ENCODE data around the gene VAV2.

VAV2 gene

DNA sequence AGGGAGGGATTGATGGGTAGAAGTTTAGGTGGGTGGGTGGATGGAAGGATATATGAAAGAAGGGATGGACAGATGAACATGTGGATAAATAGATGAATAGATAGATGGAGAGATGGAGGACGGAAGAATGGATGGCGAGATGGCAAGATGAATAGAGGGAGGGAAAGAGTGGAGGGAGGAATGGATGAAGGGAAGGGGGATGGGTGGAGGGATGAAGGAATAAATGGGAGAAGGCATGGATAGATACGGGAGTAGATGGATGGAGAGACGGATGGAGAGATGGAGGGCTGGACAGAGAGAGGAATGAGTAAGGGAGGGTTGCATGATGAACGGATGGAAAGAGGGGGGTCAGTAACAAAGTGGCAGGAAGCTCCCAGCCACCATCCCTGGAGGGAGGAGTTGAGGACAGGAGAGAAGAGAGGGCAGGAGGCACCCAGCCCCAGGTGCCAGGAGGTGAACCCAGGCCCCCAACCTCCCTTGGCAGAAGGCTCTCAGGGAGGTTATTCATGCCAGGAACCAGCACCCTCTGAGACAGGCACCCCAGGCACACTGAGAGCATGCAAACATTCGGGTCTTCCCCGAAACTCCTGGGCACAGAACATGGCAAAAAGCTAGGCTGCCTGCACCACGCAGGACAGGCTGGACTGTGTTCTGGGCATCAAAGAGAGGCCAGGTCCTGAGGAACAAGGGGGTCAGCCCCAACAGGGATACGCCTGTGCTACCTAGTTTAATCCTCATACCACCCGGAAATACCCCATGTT, 263.1 kb downstream of the VAV2 start:
- no peak for DNase-seq (ENCODE audit: low read depth in 2 of 2)

DNA sequence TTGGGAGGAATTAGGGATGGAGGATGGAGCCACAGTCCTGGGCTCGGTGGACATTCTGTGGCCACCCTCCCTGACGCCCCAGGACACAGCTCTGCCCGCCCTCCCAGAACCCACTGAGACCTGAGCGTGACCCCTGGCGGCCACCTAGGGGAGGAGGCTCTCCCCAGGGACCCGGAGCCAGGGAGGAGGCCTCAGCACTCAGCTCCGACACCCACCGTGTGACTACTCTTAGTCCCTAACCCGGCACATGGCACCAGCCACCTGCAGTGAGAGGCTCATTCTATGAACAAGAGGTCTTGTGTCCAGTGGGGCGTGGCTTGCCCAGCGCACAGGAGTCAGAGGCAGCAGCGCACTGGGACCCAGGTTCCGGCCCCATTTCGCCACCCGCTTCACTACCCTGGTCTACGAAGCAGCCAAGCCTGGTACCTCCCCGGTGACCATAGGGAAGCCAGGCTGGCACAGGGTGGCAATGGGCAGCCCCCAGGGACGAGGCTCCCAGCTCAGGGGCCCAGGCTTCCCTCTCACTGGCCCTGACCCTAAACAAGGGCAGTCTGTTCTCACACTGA, 264.2 kb downstream of the VAV2 start:
- DNase-seq (ENCODE audit: low read depth in 2 of 2) = no peak

DNA sequence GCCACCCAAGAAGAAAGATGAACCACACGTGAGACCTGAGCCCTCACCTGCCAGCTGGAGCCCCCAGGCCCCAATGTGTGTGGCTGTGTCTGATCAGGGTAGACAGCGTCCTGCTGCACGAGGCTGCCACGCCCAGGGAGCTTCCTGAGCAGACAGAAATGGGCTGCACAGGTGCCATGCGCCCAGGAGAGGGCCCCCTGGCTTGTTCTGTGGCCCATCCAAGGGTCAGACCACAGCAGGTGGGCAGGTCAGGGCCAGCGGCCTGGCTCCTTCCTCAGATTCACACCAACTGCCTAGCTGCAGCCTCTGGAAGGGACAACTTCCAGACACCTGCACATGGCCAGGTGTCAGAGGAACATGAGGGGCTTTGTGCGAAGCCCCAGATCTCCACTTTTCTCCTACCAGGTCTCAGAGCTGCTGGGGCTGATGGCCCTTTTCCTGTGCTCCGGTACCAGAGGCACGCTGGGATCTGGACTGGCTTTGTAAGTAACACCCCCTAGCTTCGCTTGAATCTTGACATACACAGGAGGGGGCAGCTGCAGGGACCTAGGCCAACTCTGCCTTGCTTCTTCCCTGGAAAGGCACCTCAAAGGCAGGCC, 264.7 kb downstream of the VAV2 start:
- DNase-seq (ENCODE audit: low read depth in 2 of 2) = no peak

DNA sequence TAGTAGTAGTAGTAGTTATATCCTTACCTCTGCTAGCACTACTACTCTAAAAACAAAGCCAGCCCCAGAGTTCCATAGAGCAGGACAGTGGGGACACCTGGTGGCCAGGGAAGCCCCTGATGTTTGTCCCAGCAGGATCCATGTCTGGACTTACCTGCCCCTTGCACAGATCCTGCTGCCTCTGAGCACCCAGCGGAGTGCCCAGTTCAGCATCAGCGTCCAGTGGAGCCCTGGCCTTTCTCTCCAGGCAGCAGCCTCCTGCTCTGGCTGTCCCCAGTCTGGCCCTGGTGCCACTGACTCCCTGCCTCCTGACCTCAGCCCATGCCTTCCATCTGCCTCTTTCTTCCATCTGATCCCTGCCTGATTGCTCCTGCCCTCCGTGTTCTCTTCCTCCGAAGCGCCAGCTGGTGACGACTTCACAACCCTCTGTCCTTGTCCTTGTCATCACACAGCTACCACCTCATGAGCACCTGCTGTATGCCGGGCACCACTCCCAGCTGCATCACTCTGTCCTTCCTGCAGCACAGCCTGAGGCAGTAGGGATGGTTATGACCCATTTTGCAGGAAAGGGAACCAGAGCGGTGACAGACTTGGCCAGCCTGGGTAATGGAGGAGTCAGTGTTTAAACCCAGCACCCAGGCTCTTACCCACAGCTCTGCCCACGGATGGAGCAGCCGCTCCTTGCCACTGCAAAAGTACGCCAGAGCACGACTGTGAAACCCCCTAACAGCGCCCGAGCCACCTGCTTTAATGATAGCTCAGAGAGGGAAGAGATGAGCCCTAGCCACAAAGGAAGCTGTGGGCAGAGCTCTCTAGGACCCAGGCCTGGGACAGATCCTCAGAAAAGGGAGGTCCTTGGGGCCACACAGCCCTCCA, 265.5 kb downstream of the VAV2 start:
- DNase-seq (ENCODE audit: low read depth in 2 of 2) = peak in 1 of 2 donors; percentile 50

DNA sequence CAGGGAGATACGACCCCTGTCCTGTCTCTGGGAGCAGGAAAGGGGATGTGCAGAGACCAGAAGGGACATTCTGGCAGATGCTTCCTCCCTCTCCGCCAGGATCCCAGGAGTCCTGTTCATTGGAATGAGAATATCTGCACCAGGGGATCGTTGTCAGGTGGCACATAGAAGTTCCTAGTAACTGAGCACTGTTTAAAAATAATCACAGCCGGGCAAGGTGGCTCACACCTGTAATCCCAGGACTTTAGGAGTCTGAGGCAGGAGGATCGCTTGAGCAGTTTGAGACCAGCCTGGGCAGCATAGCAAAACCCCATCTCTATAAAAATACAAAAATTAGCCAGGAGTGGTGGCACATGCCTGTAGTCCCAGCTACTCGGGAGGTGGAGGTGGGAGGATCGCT, 266.2 kb downstream of the VAV2 start:
- DNase-seq (ENCODE audit: low read depth in 2 of 2) = no peak

DNA sequence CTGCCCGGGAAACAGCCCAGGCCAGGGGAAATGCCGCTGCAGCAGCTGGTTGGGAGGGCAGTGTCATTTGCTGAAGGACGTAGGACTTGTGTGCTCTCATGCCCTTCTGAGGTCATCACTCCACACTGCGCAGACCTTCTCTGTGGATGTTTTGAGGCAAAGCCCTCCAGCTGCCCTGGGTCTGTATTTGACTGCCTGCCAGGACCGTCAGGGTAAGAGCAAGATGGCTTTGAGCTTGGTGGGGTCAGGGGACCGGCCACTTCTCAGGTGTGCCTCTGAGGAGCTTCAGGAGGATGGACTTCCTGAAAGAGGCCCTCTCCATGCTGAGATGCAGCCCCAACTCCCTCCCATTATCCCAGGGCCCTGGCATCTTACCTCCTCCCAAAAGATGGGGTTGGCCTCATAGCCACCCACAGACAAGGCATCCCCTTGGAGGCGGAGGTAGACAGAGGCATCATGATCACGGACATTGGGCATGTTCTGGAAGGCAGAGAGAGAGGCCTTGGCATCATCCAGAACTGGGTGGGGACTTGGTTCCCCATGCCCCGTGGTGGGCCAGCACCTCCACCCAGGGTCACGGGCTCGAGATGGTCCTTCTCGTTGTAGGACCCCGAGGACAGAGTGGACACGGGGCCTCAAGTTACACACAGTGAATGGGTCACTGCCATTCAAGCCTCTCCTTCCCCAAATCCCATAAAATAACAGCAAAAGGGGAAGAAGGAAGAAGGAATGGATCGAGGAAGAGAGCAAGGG, 273.4 kb downstream of the VAV2 start:
- DNase-seq (ENCODE audit: low read depth in 2 of 2) = no peak

DNA sequence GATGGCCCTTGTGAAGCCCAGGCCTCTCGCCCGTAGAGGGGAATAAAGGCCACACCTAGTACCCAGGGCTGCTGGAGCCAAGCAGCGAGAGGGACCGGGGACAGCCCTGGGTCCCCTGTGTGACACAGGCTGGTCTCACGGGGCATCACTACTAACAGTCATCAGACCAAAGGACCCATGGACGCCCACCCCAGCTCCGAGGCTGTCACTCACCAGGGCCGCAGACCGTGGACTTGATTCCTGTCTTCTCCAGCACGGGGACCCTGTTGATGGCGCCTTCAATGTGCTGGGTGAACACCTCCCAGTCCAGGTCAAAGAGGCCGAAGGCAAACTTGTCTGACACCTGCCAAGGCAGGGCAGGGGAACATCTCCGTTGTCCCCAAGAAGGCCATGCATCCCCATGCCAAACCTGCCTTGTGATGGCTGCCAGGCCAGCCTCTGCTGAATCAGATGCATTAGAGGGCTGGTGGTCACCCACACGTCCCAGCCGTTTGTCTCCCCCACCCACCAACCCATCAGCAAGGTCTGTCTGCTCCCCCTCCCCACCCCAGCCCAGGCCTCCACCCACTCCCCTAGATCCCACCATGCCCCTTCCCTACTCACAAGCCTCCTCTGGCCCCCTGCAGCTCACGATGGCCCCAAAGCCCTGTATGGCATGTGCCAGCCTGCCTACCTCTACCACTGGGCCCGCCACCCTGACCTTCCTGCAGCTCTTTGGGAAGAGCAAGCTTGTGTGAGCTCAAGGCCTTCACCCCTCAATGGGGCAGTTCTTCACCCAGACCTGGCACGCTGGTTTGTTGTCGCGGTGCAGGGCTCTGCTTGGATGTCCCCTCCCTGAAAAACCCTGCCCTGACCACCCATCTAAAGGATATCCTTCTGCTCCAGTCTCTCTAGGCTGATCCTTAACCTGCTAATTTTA, 274.8 kb downstream of the VAV2 start:
- DNase-seq (ENCODE audit: low read depth in 2 of 2) = no peak

DNA sequence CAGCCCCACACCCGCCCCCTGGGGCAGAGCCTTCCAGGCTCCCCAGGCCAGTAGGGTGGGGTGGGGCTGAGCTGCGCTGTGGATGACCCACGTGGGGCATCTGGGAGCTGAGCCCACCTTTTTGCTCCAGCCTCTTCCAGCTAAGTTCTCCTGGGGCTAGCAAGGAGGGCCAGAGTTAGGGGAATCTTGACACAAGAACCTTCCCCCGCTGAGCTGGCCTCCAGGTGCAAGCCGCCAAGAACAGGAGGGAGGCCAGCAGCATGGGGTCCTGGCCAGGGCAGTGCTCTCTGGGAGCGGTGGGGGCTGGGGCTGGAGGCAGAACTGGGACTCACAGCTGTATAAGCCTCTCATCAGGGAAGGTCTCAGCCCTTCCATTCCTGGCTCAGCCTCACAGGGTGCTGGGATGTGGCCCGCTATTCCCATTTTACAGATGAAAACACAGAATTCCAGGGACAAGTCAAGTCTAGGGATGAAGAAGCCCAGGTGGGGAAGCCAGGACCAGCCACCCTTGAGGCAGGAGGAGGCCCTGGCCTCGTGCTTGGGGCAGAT, 275.5 kb downstream of the VAV2 start:
- DNase-seq (ENCODE audit: low read depth in 2 of 2) = no peak

DNA sequence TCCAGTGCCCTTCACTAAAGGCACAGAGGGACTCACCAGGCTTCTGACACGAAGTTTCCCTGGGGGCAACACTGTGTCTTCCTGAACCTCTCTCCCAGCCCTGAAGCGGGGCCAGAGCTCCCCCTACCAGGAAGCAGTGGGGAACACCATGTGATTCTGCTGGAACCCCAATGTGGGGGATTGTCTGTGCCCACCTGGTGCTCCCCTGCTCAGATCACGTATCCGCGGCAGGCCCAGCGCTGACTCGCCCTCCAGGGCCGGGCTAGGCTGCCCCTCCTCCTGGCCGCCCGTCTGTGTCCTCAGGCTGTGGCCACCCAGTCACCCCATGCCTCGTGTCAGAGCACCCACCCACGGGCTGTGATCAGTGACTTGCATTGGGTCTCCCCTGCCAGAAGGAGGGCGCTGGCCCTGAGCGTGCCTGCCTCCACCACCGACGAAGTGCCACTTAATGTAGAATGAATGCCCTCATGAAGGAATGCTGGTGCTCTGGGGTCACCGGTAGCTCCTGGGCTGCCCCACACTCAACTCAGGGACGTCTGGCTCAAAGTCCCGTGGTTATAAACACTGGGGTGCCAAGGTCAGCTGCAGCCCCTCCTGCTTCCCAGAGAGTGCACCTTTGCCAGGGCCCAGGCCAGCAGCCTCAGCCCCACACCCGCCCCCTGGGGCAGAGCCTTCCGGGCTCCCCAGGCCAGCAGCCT, 276.1 kb downstream of the VAV2 start:
- no peak for DNase-seq (ENCODE audit: low read depth in 2 of 2)

DNA sequence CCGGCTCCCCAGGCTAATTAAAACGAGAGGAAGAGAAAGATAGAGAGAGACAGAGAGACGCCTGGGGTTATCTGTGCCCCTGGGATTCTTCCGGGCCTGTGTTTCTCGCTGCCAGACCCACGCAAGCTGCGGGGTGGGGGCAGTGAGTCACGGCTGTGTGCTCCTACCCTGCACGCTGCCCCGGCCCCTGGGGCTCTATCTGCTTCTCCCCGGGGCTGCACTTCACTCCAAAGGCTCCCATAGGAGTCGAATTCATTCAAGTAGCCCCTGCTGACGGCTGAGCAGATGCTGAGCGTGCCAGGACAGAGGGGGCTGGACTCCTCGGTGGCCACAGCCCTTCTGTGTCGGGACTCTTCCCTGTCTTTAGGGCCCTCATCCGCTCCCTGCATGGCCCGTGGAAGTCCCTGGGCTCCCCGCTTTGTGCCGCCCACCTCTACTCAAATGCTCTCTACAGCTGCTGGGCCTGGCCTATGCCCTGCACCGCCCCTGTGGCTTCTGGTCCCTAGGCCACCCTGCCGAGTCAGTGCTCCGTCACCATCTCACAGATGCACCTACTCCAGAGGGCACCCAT, 276.7 kb downstream of the VAV2 start:
- no peak for DNase-seq (ENCODE audit: low read depth in 2 of 2)

DNA sequence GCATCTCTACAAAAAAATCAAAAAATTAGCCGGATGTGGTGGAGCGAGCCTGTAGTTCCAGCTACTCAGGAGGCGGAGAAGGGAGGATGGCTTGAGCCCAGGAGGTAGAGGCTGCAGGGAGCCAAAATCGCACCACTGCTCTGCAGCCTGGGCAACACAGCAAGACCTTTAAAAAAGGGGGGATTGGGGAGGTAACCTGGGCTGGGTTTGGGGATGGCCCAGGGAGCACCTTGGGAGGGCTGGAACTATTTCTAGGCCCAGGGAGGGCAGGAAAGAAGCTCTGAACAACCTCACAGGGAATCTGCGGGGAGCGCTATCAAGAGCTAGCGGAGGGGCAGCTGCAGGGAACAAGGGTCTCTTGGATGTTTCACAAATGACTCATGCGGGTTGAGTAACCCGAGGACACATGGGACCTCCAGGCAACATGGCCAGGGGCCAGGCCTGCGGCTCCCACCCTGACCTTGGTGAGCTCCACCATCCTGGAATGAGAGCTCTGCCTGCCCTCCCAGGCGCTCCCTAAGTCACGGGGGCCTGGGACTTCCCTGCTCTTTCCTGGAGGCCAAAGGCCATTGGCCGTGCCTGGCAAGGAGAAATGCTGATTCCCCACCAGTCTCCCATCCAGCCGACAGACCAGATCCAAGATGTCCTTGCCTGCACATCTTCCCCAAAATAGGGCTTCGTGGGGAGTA, 277.4 kb downstream of the VAV2 start:
- no peak for DNase-seq (ENCODE audit: low read depth in 2 of 2)

DNA sequence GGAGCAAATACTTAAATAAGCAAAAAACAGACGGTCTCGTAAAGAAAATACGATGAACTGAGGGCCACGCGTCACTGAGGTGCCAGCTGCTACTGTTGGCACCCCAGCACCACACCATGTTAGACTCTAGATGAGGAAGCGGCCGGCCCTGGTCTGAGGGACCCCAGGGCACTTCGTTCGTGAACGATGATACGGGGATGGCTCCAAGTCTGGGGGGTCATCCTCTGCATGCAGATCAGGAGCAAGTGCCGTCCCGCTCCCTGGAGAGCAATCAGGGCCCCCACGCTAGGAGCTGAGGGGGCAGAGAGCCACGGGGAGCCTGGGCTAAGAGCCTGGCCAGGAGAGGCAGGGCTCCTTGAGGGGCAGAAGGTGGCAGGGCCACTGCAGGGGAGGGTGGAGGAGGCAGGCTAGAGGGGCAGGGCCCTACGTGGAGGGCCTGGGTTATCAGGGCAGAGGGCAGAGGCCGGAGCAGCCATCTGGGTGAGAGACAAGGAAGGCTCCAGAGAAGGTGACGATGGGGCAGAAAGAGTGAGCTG, 278.1 kb downstream of the VAV2 start:
- no peak for DNase-seq (ENCODE audit: low read depth in 2 of 2)

DNA sequence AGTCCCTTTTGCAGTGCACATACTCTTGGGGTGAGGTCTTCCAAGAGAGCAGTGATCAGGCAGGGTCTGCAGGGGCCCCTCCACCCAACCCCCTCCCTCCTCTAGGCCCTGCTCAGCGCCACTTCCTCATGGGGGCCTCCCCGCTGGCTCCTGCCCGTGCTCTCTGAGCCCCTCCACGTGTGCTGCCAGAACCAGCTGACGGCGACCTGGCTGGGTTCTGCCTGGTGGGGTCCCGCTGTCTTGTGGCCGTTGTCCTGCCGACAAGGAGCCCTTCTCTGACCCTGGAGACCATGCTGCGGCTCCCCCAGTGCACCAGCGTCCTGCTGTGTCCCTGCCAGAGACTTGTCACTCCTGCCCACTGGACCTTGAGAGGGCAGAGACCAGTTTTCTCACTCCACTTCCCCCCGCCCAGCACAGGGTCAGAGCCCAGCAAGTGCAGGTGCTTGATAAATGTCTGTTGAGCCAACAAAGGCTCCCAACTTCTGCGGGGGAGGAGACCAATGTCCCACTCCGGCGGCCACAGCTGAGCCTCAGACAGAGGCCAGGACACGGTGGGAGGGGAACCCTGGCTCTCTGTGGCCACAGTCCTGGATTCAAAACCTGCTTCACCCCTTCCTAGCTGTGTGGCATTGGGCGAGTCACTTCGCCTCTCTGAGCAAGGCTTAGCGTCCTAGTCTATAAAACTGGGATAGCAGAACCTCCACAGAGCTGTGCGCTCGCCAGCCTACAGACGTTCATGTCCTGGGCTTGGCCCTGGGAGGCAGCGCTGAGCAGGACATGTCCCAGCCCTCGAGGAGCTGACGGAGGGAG, 278.8 kb downstream of the VAV2 start:
- DNase-seq (ENCODE audit: low read depth in 2 of 2) = no peak

DNA sequence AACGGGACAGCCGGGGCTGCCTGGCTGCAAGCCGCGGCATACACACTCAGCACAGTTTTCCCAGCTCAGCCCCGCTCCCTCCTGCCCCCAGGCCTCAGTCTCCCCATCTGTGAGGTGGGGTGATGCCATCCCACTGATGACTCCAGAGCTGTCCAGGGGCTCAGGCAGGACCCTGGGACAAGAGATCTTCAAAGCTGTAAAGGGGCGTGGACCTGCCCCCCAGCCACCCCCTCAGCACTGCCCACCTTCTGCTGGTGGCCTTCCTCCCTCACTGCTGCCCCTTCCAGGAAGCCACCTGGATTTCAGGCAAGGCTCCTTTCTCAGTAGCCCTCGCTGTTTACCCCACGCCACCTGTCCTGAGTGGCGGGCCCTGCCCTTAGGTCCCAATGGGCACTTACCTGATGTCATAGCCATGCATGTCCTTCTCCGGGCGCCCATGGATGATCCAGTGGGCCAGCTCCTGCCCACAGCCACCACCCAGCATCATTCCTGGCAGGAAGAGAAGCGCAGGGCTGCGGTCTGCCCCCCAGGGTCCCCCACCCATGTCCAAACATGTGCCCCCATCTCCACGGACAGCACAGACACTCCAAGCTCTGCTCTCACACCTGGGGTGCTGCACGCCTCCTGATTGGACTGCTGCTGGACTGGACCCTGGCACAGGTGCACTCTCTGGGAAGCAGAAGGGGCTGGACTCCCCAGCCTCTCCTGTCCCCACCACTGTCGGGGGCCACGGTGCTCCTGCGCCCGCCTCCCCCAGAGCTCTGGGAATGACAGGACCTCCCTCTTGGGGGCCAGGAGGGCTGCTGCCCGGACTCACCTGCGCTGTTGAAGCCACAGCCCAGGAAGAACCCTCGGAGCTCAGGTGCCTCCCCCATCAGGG, 279.7 kb downstream of the VAV2 start:
- DNase-seq (ENCODE audit: low read depth in 2 of 2) = no peak

Measured in stimulated activated CD4-positive, alpha-beta T cell treated with anti-CD3 and anti-CD28 coated beads, Interleukin-1b, Interleukin-23, amount 100 ng/mL, for 1 hour (primary cell).